ENCODE measurements around the gene TSHZ2. TPM values are rescaled to one million over a fixed set of nuclear protein-coding genes. Genes with fewer than 3 reads are reported as not detected.

TSHZ2 gene
- total RNA-seq, 4 donors from 2014 or later = 28.6 to 40.1 (median 35.5) TPM

- TF ChIP-seq CTCF (IDR thresholded peaks at IDR 0.05; ENCODE audit: low read depth) = no peak
Observed at GRCh38 chr20:52936351-52937340, 35.5 kb upstream of the TSHZ2 start.

GRCh38 chr20:52937591-52938100, 34.5 kb upstream of the TSHZ2 start:
- no peak for TF ChIP-seq CTCF (IDR thresholded peaks at IDR 0.05; ENCODE audit: low read depth)

GRCh38 chr20:52939141-52939540, 33.0 kb upstream of the TSHZ2 start:
- TF ChIP-seq CTCF (IDR thresholded peaks at IDR 0.05; ENCODE audit: low read depth) = no peak

- TF ChIP-seq CTCF (IDR thresholded peaks at IDR 0.05; ENCODE audit: low read depth) = no peak
Observed at GRCh38 chr20:52941808-52942207, 30.4 kb upstream of the TSHZ2 start.

- TF ChIP-seq CTCF (IDR thresholded peaks at IDR 0.05; ENCODE audit: low read depth) = no peak
Observed at GRCh38 chr20:52943185-52943841, 28.8 kb upstream of the TSHZ2 start.

GRCh38 chr20:52945268-52945667, 26.9 kb upstream of the TSHZ2 start:
- no peak for TF ChIP-seq CTCF (IDR thresholded peaks at IDR 0.05; ENCODE audit: low read depth)
